ENCODE results near the gene MRPL12. TPM values are rescaled to one million over a fixed set of nuclear protein-coding genes. Genes with fewer than 3 reads are reported as not detected.
"Not testable (repeated sequence)": the region's sequence is repeated elsewhere in the genome, so short reads cannot be mapped to it uniquely, and the experiment has no call there.

Gene MRPL12
- 9.2 TPM for total RNA-seq

DNA sequence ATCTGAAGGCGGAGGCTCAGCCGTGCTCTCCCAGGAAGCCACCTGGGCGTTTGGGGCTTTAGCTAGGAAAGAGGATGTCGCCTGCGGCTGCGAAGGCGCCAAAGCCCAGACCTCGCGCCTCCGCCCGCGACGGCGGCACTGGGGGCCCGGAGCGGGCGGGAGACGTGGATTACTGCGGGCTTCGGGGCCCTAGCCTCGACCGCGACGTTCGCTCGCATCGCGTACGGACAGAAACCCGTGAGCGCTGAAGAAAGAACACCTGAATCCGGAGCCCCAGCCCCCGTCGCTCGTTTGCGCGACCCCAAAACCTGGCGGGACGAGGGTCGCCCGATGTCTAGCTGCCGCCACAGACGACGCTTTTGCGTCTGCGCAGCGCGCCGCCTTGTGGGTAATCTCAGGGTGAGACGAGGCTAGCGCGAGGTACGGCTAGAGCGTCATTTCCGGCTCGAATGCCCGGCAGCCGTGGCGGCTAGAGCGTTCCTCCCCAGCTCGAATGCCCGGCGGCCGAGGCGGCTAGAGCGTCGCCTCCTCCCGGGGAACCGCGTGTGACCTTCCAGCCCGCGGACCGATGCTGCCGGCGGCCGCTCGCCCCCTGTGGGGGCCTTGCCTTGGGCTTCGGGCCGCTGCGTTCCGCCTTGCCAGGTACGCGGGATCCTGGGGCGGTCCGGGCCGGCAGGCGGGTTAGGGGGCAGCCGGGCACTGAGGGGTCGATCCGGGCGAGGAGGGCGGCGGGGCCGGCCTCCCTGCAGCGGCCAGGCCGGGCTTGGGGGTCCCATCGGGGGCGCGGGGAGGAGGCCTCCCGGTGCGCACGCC lies at the start of gene MRPL12:
Gene MRPL12 (plus strand): TSS at position 434 of the 813 bp plus-strand sequence. CDS start 135 bp downstream, at position 569.
- peak; percentile 83 for DNase-seq

GRCh38 chr17:81655378-81656117 lies 47.6 kb upstream of the MRPL12 start:
- no peak for DNase-seq

DNA sequence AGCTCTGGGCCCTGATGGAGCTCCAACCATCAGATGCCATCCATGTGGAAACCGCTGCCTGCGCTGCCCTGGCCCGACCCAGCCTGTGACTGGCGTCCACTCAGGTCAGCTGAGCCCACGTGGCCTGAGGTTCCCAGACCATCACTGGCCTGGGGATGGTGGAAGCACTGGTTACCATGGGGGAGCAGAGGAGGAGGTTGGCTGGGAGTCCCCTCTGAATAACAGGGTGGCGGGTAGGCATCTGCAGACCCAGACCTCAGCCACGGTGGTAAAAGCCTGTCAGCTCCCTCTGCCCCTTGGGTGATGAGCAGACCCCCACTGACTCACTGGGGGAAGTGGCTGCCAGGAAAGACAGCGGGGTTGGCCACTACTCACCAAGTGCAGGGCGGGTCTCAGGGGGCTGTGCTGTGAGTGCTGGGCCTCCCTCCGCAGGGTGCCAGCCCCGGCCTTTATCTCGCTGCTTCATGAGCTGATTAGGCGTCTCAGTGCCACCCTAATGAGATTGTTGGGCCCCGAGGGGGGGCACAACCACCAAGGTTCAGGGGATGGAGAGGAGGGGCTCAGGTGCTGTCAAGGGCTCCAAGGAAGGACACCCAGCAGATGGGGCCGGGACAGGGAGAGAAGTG lies 46.9 kb upstream of the MRPL12 start, which contains the start of gene PDE6G:
Gene PDE6G (minus strand): TSS at position 425 of the 626 bp plus-strand sequence. CDS start 3,237 bp downstream, outside the sequence.
- DNase-seq: no peak

DNA sequence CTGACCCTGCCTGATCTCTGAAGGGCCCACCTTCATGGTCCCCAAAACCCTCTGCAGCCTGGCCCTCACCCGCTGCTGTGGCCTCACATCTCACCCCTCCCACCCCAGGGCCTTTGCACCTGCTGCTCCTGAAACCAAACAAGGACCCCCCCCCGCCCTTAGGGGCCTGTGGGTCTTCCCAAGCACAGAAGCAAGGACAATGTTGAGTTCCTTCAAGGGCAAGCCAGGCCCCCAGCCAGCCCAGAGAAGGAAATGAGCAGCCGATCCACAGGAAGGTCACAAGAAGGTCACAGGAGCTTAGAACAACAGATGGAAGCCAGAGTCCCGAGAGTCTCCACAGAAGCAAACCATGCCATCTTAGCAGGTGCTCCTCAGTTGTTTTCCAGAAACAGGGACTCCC lies 46.3 kb upstream of the MRPL12 start:
- DNase-seq: no peak

DNA sequence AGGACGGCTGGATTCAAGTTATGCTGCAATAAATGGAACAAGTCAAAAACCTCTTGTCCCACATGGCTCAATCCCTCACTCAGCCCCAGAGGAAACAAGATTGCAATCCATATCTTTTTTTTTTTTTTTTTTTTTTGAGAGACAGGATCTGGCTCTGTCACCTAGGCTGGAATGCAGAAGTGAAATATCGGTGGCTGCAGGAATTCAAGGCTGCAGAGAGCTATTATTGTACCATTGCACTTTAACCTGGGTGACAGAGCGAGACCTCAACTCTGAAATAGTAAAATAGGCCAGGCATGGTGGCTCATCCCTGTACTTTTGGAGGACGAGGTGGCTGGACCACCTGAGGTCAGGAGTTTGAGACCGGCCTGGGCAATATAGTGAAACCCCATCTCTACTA lies 44.1 kb upstream of the MRPL12 start:
- DNase-seq: no peak

DNA sequence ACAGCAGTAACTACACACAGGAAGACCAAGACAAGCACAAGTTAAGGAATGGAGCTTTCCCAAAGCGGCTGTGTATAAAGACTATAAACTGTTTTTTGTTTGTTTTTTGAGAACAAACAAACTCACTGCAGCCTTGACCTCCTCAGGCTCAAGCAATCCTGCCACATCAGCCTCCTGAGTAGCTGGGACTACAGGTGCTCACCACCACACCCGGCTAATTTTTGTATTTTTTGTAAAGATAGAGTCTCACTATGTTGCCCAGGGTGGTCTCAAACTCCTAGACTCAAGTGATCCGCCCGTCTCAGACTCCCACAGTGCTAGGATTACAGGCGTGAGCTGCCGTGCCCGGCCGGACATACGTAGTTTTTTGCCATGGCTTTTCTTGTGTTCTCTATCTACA lies 42.7 kb upstream of the MRPL12 start:
- DNase-seq: no peak

DNA sequence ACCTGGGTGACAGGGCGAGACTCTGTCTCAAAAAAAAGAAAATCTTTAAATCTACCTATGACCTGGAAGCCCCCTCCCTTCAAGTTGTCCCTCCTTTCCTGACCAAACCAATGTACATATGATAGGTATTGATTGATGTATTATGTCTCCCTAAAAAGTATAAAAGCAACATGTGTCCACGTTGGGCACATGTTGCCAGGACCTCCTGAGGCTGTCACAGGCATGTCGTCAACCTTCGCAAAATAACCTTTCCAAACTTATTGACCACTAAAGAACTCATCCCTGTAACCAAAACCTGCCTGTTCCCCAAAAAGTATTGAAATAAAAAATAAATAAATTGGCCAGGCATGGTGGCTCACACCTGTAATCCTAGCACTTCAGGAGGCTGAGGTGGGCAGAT lies 41.2 kb upstream of the MRPL12 start:
- no peak for DNase-seq

GRCh38 chr17:81664051-81664470 lies 39.1 kb upstream of the MRPL12 start:
- DNase-seq: no peak

DNA sequence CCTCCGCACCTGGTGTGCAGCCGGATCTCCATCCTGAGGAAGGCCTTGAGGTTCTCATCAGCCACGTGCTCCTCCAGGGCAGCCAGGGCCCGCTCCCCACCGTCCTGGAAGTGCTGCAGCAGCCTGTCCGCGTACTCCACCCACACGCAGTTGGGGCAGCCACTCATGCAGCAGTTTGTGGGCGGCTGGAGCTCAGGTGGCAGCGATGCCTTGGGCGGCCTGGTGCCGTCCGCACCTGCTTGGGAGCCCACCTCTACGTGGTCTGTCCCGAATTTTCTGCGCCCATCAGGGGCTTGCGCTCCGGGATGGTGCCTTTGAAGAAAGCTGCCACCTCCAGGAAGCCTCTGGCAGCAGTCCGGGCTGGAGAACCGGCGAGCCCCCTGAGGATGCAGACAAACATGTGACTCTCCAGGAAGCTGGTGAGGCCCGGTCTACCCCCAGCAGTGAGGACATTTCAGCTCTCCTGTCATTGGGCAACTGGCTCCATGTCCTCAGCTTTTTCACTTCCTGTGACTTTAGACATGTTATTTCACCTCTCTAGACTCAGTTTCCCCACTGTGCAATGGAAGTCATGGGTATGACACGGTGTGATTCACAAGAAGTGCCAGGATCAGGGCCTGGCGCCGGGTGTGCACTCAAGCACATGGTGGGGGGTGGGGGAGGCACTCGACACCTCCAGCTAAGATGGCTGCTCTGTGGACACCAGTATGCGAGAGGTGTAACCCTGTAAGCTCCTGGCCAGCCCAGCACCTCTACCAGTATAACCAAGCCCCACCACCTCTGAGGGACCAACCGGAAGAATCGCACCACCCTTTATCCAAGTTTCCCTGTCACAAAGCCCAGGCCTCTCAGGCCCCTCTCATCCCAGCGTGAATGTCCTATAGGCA lies 37.7 kb upstream of the MRPL12 start:
- no peak for DNase-seq

DNA sequence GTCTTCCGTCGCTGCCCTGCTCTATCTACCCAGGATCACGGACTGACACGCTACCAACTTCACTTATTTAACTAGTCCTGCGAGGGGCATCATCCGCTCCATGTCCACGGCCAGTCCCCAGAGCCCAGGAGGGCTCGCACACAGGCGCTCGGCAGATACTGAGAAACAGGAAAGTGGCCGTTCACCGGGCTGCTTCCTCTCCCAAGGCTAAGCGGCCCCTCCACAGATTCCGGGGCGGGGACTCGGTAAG lies 37.1 kb upstream of the MRPL12 start:
- no peak for DNase-seq

DNA sequence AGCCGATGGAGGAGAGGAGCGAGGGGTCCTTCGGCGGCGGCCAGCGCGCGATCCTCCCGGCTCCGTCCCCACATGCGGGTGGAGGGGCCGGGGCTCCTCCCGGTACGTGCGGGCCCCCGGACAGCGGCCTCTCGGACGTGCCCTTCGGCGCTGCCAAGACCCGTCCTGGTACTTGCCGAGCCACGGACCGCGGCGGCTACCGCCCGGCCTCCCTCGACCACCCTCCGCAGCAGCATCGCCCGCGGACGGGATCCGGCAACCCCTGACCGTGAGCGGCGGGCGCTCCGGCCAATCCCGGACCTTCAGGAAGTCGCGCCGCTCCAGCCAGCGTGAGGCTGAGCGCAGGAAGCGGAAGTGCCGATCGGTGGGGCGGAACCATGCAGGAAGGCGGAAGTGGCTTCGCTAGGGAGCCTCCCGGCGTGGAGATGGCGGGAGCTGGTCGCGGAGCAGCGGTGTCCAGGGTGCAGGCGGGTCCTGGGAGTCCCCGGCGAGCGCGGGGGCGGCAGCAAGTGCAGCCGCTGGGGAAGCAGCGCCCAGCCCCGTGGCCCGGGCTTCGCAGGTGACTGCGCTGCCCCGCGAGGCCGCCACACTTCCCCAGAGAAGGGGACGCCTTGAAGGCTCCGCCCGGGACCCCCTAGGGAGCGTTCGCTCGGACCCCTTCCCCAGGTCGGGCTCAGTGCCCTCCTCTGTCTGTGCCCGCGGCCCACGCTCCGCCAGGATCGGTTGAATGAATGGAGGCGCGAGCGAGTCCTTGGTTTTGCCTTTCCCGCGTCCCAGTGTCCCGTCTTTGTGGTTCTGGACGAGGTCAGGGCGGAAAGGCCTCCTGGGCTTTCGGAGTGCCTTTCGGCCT lies 36.6 kb upstream of the MRPL12 start, which contains the start of the genes CCDC137 and OXLD1:
Gene CCDC137 (plus strand): TSS at position 396 of the 850 bp plus-strand sequence. CDS start 30 bp downstream, at position 426.
Gene OXLD1 (minus strand): TSS at position 264 of the 850 bp plus-strand sequence. CDS start 28 bp downstream, at position 236.
- peak; percentile 94 for DNase-seq

DNA sequence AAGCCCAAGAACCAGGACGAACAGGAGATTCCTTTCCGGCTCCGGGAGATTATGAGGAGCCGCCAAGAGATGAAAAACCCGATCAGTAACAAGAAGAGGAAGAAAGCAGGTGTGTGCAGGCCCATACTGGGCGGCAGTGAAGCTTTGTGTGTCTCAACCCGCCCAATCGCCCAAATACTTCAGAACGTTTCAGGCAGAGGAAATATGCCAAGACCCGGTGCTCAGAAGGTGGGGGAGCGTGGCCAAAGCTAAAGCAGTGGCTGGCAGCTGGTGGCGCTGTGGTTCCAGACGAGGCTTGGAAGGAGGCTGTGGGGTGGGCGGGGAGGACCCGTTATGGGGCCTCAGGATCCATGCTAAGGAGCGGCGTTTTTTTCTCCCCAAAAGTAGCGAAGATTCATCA lies 35.4 kb upstream of the MRPL12 start:
- no peak for DNase-seq

DNA sequence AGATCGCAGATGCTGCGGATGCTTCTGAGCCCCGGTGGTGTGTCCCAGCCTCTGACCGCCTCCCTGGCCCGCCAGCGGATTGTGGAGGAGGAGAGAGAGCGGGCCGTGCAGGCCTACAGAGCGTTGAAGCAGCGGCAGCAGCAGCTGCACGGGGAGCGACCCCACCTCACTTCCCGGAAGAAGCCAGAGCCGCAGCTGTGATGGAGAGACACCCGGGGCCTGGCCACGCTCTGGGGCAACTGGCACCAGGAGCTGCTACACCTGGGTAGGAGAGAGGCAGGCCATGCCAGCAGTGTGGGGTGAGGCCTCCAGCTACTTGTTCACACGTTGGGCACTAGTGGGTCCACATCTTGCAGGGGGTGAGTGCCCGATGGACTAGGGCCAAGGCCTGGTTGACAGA lies 30.7 kb upstream of the MRPL12 start:
- DNase-seq: no peak

- DNase-seq: no peak
Measured at GRCh38 chr17:81672954-81673353, 30.2 kb upstream of the MRPL12 start.

DNA sequence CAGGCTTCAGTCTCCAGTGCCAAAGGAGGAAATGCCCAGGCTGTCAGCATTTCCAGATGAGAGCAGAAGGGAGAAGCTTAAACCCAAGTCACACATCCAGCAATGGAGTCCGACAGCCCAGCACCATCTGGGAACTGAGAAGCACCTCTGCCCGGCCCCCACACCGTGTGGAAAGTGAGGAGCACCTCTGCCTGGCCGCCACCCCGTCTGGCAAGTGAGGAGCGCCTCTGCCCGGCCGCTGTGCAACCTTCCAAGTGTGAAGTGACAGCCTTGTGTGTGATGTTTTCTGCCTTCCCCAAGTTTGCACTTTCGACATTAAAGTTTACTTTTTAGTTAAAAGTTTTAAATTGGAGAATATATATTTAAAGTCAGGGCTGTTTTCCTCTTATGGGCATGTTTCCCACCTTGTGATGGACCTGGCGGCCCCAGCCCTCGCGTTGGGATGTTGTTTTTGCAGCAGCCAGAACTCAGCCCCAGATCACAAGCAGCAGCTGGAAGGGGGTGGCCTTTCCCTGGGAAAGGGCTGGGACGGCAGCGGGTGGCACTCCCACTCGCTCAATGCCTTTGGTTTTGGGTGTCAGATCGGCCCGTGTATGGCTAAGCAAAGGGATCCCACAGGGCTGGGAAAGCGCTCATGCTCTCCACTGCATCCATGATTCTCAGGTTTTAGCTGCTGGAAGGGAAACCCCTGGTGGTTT lies 29.5 kb upstream of the MRPL12 start:
- DNase-seq: no peak

DNA sequence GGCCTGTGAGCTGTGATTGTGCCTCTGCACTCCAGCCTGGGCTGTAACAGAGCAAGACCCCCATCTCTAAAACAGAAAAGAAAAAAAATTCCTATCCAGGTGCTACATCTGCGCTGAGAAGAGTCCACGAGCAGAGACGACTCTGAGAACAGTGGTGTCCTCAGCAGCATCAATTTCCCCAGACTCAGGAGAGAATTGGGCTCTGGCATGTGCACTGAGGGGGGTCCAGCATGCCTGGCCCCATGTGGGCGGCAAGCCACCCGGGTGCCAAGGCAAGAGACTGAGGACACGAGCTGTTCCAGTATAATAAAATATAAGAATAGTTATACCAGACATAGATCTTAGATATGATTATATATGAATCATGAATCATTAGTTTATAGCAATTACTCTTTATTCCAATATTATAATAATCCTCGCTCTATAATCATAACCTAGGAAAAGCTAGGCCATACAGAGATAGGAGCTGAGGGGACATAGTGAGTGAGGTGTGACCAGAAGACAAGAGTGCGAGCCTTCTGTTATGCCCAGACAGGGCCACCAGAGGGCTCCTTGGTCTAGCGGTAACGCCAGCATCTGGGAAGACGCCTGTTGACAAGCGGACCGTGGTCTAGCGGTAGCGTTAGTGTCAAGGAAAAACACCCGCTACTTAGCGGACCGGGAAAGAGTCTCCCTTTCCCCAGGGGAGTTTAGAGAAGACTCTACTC lies 27.5 kb upstream of the MRPL12 start:
- not testable (repeated sequence) for DNase-seq

DNA sequence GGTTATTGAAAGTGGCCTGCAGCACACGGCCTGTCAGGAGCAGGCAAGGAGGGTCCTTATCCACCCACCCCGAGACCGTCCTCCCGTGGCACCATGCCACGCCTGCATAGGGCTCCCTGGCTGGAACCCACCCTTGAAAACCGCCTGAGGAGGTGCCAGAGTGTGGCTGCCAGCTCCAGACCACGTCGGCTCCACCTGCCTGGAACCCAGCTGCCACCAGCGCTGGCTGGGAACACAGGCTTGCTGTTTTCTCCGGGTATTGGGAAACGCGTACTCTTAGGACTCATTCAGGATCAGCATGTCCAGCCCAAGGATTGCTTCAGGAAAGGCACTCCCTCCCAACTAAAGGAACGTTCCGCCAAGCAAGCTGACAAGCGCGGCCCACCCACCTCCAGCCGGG lies 26.3 kb upstream of the MRPL12 start:
- no peak for DNase-seq

GRCh38 chr17:81680150-81680549 lies 23.0 kb upstream of the MRPL12 start:
- DNase-seq: no peak

GRCh38 chr17:81681672-81682071 lies 21.5 kb upstream of the MRPL12 start:
- no peak for DNase-seq

All from skin of body (tissue), 2 donors.